Tibial nerve (tissue), 4 donors: Measurements from ENCODE around the gene KLRF1. TPM values are rescaled to one million over a fixed set of nuclear protein-coding genes. Genes with fewer than 3 reads are reported as not detected.
"Not testable (repeated sequence)": the region's sequence is repeated elsewhere in the genome, so short reads cannot be mapped to it uniquely, and the experiment has no call there.

Source experiments
- DNase-seq, 2 donors: peaks; one replicate each; pipeline ENCODE4 v3.0.0-alpha.2; 2019; ENCODE audit warnings: low spot score in 2 of 2
- H3K27ac ChIP-seq, 4 donors: fragments of 200-600 bp; sonication (generic) in 3 of 4; one replicate each; pipeline ENCODE4 v1.5.1; 2017 to 2019; ENCODE audit warnings: mild to moderate bottlenecking in 1 of 4
- H3K27me3 ChIP-seq, 2 donors: fragments of 200-600 bp; sonication (generic) in 1 of 2; one replicate each; pipeline versions ENCODE4 v1.5.1 to v1.6.0; 2017 to 2019
- H3K36me3 ChIP-seq, 3 donors: fragments of 200-600 bp; sonication (generic); one replicate each; pipeline ENCODE4 v1.5.1; 2018 to 2019
- H3K4me1 ChIP-seq, 4 donors: fragments of 200-600 bp; sonication (generic) in 3 of 4; one replicate each; pipeline ENCODE4 v1.5.1; 2017 to 2019
- H3K4me3 ChIP-seq, 4 donors: fragments of 200-600 bp; sonication (generic) in 3 of 4; one replicate each; pipeline ENCODE4 v1.5.1; 2017 to 2019; ENCODE audit warnings: mild to moderate bottlenecking in 1 of 4, moderate library complexity in 1 of 4
- H3K9me3 ChIP-seq, 4 donors: fragments of 200-600 bp; sonication (generic) in 3 of 4; one replicate each; pipeline ENCODE4 v1.5.1; 2017 to 2019
- EP300 ChIP-seq, 2 donors: sonication (generic); formaldehyde crosslinking; IDR thresholded peaks; one replicate each; pipeline ENCODE4 v1.6.1; 2017; ENCODE audit warnings: antibody characterized with exemption in 2 of 2, mild to moderate bottlenecking in 1 of 2
- POLR2A ChIP-seq, 2 donors: fragments of 450-650 bp; IDR thresholded peaks; one replicate each; pipeline ENCODE4 v1.6.1; 2017; ENCODE audit warnings: antibody characterized with exemption in 2 of 2, mild to moderate bottlenecking in 2 of 2, moderate library complexity in 2 of 2
- WGBS, 2 donors: methylation state at CpG; one replicate each; pipeline ENCODE4 v1.1.5; 2018; 5-methylcytosine and 5-hydroxymethylcytosine counted together
- total RNA-seq, 4 donors: library from RNA; depleted of rRNA; stranded (reverse); fragments of >200 nt; gene quantifications; one replicate each; pipeline ENCODE4 v1.1.0, GENCODE V29; 2016
- TF ChIP-seq, protein P1 (sequence below), 5 experiments: fragments of 200-600 bp in 3 of 5; fragments of 450-650 bp in 2 of 5; sonication (generic) in 3 of 5; IDR thresholded peaks; one replicate each; pipeline ENCODE4 v1.5.1; 2016 to 2019; ENCODE audit warnings: antibody characterized with exemption in 5 of 5, mild to moderate bottlenecking in 3 of 5, moderate library complexity in 2 of 5

KLRF1 gene
- total RNA-seq, 4 donors from 2014 or later = 0.78 to 1.7 TPM; not detected in 2

GRCh38 chr12:9868951-9869306, 41.6 kb downstream of the KLRF1 start:
- no peaks in the 10 kb centered on the region for H3K27me3 ChIP-seq
- H3K36me3 ChIP-seq = no peaks in the 10 kb centered on the region
- H3K4me3 ChIP-seq = peak overlapping the region; percentile 28 to 51 (median 42)
- H3K9me3 ChIP-seq = peaks cover 0 to 5% (median 0%) of the 10 kb centered on the region in 4 donors
- H3K4me1 ChIP-seq = peaks cover 0 to 41% (median 0%) of the 10 kb centered on the region in 4 donors
- DNase-seq = no peak
- peak overlapping the region; percentile 61 to 89 (median 88) for H3K27ac ChIP-seq
- 24 to 26% methylated on average over 4 of the region's 4 CpGs for WGBS, 2 donors
- TF ChIP-seq EP300 (IDR thresholded peaks at IDR 0.05) (no peak), POLR2A (IDR thresholded peaks at IDR 0.05) (no peak)
- TF ChIP-seq, protein P1, sequence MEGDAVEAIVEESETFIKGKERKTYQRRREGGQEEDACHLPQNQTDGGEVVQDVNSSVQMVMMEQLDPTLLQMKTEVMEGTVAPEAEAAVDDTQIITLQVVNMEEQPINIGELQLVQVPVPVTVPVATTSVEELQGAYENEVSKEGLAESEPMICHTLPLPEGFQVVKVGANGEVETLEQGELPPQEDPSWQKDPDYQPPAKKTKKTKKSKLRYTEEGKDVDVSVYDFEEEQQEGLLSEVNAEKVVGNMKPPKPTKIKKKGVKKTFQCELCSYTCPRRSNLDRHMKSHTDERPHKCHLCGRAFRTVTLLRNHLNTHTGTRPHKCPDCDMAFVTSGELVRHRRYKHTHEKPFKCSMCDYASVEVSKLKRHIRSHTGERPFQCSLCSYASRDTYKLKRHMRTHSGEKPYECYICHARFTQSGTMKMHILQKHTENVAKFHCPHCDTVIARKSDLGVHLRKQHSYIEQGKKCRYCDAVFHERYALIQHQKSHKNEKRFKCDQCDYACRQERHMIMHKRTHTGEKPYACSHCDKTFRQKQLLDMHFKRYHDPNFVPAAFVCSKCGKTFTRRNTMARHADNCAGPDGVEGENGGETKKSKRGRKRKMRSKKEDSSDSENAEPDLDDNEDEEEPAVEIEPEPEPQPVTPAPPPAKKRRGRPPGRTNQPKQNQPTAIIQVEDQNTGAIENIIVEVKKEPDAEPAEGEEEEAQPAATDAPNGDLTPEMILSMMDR (IDR thresholded peaks at IDR 0.05) = no peak

- no peak for DNase-seq
- H3K27me3 ChIP-seq = no peaks in the 10 kb centered on the region
- TF ChIP-seq POLR2A (IDR thresholded peaks at IDR 0.05) = peak; percentile 6 to 50
- TF ChIP-seq, protein P1 (IDR thresholded peaks at IDR 0.05) = no peak
- peak in 1 of 2 donors; percentile 70 for TF ChIP-seq EP300 (IDR thresholded peaks at IDR 0.05)
- peak within 1 kb of the TSS; percentile 28 to 51 (median 42) for H3K4me3 ChIP-seq
- no peaks in the 10 kb centered on the region for H3K9me3 ChIP-seq
- peak within 1 kb of the TSS; percentile 61 to 89 (median 88) for H3K27ac ChIP-seq
- WGBS, 2 donors = 9 to 11% methylated on average over 11 of the region's 11 CpGs
- H3K4me1 ChIP-seq = peaks cover 0 to 41% (median 0%) of the 10 kb centered on the region in 4 donors
- no peaks in the 10 kb centered on the region for H3K36me3 ChIP-seq
These were observed 42.3 kb downstream of the KLRF1 start, which contains the start of gene CLEC2B for GRCh38 chr12:9869307-9870161. TSS of gene CLEC2B (minus strand) at chr12:9869354.

- peak overlapping the region; percentile 61 to 89 (median 88) for H3K27ac ChIP-seq
- peak overlapping the region; percentile 28 to 51 (median 42) for H3K4me3 ChIP-seq
- no peaks in the 10 kb centered on the region for H3K27me3 ChIP-seq
- TF ChIP-seq, protein P1 (IDR thresholded peaks at IDR 0.05) = no peak
- no peak for TF ChIP-seq POLR2A (IDR thresholded peaks at IDR 0.05)
- no peak for TF ChIP-seq EP300 (IDR thresholded peaks at IDR 0.05)
- no peak for DNase-seq
- peaks cover 0 to 34% (median 0%) of the 10 kb centered on the region in 4 donors for H3K4me1 ChIP-seq
- no peaks in the 10 kb centered on the region for H3K36me3 ChIP-seq
- WGBS, 2 donors = 58 to 65% methylated on average over 2 of the region's 2 CpGs
- no peaks in the 10 kb centered on the region for H3K9me3 ChIP-seq
These were observed 43.1 kb downstream of the KLRF1 start for GRCh38 chr12:9870286-9870866.

GRCh38 chr12:9872162-9872561, 44.9 kb downstream of the KLRF1 start:
- no peaks in the 10 kb centered on the region for H3K27me3 ChIP-seq
- H3K36me3 ChIP-seq = no peaks in the 10 kb centered on the region
- no peak for TF ChIP-seq EP300 (IDR thresholded peaks at IDR 0.05)
- TF ChIP-seq POLR2A (IDR thresholded peaks at IDR 0.05) = no peak
- WGBS, 2 donors = 77 to 81% methylated on average over 3 of the region's 3 CpGs
- peak overlapping the region in 1 of 4 donors; percentile 18 for H3K27ac ChIP-seq
- DNase-seq = no peak
- no peak overlapping the region for H3K4me3 ChIP-seq
- H3K9me3 ChIP-seq = no peaks in the 10 kb centered on the region
- peaks cover 0 to 24% (median 0%) of the 10 kb centered on the region in 4 donors for H3K4me1 ChIP-seq

- Histone ChIP-seq H3K36me3 (no peaks in the 10 kb centered on the region), H3K27me3 (no peaks in the 10 kb centered on the region), H3K9me3 (no peaks in the 10 kb centered on the region), H3K4me3 (no peak overlapping the region), H3K27ac (peak overlapping the region in 1 of 4 donors; percentile 18), H3K4me1 (peaks cover 0 to 24% (median 0%) of the 10 kb centered on the region in 4 donors)
- no peak for DNase-seq
- 62 to 70% methylated on average over 11 of the region's 11 CpGs for WGBS, 2 donors
- TF ChIP-seq EP300 (IDR thresholded peaks at IDR 0.05) (no peak), POLR2A (IDR thresholded peaks at IDR 0.05) (no peak)
- TF ChIP-seq, protein P1 (IDR thresholded peaks at IDR 0.05) = no peak
These were observed 45.5 kb downstream of the KLRF1 start for GRCh38 chr12:9872742-9873141.

DNA sequence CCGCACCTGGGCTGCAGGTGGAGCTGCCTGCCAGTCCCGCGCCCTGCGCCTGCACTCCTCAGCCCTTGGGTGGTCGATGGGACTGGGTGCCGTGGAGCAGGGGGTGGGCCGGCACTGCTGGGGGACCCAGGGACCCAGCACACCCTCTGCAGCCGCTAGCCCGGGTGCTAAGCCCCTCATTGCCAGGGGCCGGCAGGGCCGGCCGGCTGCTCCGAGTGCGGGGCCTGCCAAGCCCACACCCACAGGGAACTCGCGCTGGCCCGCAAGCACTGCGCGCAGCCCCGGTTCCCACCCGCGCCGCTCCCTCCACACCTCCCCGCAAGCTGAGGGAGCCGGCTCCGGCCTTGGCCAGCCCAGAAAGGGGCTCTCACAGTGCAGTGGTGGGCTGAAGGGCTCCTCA, 48.8 kb downstream of the KLRF1 start:
- H3K4me1 ChIP-seq = peaks cover 0 to 17% (median 0%) of the 10 kb centered on the region in 4 donors
- not testable (repeated sequence) for H3K27me3 ChIP-seq, H3K36me3 ChIP-seq, DNase-seq, H3K4me3 ChIP-seq, H3K9me3 ChIP-seq, H3K27ac ChIP-seq
- WGBS, 2 donors = 97 to 98% methylated on average over 8 to 10 of the region's 26 CpGs
